ENCODE results near the gene ARHGAP9.

ARHGAP9 gene

DNA sequence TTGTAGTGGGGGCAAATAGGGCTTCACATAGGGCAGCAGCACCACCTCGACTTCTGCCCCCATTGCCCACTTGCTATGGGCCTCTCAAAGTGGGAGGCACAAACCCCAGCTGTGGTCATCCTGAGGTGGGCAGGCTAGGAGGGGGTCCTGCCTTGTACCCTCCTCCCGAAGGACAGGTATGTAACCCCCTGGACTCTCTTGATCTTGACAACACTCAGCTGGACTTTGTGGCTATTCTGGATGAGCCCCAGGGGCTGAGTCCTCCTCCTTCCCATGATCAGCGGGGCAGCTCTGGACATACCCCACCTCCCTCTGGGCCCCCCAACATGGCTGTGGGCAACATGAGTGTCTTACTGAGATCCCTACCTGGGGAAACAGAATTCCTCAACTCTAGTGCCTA lies 8.0 kb downstream of the ARHGAP9 start:
- DNase-seq = no peak

DNA sequence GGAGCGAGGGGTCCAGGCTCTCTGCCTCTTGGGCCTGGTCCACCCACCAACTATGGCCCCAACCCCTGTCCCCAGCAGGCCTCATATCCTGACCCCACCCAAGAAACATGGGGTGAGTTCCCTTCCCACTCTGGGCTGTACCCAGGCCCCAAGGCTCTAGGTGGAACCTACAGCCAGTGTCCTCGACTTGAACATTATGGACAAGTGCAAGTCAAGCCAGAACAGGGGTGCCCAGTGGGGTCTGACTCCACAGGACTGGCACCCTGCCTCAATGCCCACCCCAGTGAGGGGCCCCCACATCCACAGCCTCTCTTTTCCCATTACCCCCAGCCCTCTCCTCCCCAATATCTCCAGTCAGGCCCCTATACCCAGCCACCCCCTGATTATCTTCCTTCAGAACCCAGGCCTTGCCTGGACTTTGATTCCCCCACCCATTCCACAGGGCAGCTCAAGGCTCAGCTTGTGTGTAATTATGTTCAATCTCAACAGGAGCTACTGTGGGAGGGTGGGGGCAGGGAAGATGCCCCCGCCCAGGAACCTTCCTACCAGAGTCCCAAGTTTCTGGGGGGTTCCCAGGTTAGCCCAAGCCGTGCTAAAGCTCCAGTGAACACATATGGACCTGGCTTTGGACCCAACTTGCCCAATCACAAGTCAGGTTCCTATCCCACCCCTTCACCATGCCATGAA lies 8.6 kb downstream of the ARHGAP9 start:
- DNase-seq = no peak

DNA sequence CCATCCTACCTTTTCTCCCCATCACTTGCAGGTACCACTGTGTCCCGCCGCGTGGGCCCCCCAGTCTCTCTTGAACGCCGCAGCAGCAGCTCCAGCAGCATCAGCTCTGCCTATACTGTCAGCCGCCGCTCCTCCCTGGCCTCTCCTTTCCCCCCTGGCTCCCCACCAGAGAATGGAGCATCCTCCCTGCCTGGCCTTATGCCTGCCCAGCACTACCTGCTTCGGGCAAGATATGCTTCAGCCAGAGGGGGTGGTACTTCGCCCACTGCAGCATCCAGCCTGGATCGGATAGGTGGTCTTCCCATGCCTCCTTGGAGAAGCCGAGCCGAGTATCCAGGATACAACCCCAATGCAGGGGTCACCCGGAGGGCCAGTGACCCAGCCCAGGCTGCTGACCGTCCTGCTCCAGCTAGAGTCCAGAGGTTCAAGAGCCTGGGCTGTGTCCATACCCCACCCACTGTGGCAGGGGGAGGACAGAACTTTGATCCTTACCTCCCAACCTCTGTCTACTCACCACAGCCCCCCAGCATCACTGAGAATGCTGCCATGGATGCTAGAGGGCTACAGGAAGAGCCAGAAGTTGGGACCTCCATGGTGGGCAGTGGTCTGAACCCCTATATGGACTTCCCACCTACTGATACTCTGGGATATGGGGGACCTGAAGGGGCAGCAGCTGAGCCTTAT lies 9.2 kb downstream of the ARHGAP9 start:
- no peak for DNase-seq

DNA sequence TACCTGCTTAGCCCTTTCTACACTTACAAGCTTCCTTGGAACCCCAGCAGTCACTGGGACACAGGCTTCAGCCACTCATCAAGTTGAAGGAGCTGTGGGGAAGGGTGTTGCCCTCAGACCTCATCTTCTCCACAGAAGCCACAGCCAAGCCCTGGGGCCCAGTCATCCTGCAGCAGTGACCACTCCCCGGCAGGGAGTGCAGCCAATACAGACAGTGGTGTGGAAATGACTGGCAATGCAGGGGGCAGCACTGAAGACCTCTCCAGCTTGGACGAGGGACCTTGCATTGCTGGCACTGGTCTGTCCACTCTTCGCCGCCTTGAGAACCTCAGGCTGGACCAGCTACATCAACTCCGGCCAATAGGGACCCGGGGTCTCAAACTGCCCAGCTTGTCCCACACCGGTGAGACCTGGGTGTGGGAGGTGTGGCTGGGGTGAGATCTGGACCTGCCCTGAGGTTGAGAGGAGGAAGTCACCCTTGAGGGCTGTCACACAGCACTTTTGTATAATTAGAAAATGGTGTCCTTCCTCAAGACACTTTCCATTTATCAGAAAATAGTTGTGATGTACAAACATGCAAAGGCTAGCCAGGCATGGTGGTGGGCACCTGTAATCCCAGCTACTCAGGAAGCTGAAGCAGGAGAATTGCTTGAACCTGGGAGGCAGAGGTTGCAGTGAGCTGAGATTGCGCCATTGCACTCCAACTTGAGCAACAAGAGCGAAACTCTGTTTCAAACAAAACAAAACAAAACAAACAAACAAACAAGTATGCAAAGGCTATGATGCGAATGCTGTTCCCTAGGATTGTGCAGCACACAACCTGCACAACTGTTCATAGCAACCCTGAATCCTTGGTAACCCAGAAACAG lies 10.1 kb downstream of the ARHGAP9 start:
- no peak for DNase-seq

DNA sequence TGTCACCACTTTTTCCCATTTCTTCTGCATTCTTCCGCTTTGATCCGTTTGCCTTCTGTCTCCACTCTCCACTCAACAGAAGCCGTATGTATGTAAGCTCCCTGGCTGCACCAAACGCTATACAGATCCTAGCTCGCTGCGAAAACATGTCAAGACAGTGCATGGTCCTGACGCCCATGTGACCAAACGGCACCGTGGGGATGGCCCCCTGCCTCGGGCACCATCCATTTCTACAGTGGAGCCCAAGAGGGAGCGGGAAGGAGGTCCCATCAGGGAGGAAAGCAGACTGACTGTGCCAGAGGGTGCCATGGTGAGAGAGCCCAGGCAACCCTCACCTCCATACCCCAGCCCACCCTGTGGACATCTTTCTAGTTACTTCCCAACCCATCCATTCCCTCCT lies 11.8 kb downstream of the ARHGAP9 start:
- no peak for DNase-seq

DNA sequence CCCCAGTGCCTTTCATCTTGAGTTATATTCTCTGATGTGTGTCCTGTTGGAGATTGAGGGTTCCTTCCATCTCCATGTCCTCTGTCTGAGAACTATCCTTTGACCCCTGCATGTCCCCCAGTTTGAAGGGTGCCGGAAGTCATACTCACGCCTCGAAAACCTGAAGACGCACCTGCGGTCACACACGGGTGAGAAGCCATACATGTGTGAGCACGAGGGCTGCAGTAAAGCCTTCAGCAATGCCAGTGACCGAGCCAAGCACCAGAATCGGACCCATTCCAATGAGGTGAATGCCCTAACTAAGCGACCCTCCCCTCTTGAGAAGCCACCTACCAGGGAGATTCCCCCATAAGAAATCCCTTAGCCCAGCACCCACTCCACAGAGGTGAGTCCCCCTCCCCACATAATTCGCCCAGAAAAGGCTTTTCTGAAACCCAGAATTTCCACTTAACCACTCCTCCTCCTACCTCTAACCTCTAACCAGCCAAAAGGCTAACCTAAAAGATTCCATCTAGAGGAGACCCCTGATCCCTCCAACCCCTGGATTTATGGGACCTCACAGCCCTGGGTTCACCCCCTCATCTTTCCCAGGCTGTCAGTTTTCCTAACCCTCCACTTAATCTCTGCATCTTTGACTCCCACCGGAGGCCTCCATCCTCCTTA lies 12.3 kb downstream of the ARHGAP9 start:
- DNase-seq = no peak

DNA sequence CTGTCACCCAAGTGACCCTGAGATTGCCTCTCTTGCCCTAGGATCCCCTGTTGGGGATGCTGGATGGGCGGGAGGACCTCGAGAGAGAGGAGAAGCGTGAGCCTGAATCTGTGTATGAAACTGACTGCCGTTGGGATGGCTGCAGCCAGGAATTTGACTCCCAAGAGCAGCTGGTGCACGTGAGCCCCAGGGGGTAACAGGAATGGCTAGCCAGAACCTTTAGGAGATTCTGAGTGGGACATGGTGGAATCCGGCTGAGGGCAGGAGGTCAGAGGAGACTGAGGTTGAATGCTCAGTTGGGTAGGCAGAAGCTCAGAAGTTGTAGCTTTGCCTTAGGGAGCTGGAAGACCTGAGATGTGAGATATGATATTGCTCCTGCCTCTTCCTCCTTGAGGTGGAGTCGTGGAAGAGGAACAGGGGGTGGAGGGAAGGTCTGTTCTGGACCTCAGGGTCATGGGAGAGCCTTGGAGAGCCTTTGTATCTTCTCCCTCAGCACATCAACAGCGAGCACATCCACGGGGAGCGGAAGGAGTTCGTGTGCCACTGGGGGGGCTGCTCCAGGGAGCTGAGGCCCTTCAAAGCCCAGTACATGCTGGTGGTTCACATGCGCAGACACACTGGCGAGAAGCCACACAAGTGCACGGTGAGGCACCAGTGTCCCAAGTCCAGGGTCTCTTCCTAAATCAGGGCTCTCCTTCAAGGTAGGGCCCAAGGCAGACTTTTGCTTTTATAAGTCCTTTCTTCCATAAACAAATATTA lies 13.7 kb downstream of the ARHGAP9 start:
- no peak for DNase-seq

DNA sequence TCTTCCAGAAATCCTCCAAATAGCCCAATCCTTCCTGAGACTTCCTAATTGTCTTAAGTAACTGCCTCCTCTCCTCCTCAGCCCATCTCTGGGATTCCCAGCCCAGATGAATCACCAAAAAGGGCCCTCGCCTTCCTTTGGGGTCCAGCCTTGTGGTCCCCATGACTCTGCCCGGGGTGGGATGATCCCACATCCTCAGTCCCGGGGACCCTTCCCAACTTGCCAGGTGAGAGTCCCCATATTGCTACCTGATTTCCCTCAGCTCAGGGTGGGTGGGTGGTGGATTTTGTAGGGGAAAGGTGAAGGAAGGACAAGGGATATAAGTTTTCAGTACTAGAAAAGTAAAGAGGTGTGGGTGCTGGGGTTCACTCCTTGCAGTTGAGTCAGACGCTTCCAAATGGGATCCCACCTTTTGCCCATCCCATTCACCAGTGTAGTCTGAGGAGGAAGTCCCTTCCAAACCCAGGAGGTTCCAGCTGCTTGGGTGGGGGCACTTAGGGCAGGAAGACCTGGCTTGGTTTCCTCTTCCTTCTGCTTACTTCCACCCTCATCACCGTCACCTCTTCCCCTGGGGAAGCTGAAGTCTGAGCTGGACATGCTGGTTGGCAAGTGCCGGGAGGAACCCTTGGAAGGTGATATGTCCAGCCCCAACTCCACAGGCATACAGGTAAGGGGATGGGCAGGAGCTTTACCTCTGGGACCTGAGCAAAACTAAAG lies 14.5 kb downstream of the ARHGAP9 start:
- no peak for DNase-seq

DNA sequence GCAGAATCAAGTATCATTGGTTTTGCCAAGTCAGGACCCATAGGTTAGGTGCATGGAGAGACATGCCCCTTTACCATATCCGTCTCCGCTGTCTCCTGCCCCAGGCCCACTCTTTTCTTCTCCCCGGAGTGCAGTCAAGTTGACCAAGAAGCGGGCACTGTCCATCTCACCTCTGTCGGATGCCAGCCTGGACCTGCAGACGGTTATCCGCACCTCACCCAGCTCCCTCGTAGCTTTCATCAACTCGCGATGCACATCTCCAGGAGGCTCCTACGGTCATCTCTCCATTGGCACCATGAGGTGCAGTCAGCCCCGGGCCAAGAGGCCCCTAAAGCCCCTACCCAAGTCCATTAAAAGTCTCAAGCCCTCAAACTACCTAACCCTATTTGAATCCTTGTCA lies 15.1 kb downstream of the ARHGAP9 start:
- no peak for DNase-seq

DNA sequence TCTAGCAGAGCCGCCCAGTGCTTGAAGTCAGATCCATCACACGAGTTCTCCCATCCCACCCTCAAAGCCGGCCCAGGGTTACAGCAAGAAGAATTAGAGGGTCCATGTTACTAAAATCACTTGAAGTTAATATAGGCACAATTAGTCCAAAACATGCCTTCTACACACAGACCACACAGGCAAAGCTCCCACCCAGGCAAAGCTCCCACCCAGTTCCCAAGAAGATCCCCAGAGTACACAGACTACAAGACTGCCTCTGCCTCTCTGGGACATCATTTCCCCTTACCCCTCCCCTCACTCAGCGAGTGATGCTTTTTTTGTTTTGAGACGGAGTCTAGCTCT lies 16.8 kb downstream of the ARHGAP9 start:
- no peak for DNase-seq

DNA sequence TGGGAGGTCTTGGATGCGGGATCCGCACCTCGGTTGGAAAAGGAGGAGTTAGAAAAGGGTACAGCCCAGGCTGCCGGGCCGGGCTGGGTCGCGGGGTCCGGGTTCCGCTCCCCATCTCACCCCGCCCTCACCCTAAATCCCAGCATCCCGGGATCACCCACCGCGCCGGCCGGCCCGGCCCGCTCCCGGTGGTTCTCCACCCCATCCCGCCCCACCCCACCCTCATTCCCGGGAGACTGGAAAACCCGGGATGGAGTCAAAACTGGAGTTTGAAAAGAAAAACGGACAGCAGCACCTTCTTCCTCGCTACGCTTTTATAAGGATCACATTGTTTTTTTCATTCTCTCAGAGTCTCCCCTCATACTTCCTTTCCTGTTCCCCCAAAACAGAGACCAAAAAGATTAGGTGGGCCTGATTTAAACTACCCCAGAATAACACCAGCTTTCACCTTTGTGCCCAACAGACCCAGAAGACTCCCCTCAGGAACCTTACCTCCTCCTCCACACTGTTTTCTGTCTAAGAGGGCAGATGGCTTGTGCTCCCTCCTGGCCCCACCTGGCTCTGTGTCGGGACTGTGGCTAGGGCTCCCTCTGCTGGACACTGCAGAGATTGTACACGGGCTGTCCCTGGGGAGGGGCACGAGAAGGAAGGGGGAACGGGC lies 17.3 kb downstream of the ARHGAP9 start:
- peak; percentile 94 for DNase-seq

DNA sequence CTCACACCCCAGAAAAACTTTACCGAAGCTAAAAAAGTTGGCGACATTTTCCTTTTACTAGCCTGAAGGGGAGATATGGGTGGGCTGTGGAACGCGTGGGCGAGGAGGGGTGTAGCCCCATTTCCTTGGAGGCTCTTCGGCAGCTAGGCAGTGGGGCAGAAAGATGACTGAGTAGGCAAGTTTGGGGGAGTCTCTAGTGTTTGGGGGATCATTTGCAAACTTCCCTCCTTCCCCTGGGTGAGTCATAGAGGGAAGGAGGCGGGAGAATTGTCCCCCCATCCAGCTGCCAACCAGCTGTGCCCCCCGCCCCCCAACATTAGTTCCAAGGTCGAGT lies 17.8 kb downstream of the ARHGAP9 start:
- DNase-seq = no peak

DNA sequence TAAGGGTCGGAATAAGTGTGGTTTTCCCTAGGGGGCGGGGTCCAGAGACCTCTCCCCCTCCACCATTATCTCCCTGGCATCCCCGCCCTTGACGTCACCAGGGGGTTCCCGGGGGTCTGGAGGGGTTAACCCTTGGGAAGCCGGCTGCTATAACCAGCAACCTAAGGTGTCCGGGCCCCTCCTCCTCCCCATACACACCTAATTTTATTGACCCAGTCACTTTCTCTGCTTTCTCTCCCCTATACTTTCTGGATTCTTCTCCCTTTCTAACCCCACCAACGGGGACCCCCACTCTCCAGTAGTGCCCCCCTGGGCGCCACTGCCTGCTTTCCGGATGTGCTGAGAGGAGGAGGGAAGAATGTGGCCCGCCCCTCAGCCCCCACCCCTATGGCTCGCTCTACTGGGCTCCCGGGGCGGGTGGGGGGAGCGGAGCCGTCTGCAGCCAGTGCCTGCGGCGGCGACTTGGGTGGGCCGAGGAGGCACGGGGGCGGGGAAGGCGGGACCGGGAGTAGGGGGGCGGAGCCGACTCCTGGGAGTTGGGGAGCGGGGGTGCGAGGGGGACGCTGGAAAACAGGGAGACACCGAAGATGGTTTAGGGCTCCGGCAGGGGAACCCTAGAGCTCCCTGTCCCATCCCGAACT lies 18.3 kb downstream of the ARHGAP9 start:
- peak; percentile 90 for DNase-seq

DNA sequence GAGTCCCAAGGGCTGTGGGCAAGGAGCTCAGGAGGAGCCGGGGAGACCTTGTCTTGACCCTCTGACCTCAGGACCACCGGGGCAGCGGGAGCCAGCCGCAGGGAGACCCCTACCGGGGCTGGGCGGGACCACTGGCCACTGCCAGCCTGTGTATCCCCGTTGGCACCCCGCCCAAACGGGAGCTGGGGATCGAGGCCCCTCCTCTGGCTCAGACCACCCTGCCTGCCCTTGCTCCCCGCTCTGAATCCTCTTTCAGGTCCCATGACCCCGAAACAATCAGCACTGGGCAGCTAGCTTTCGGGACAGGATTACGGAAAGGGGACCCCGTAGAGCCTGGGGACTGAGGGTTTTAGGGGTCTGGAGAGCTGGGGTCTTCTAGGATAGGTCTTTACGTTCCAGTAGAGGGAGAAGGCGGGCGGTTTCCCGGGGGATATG lies 18.8 kb downstream of the ARHGAP9 start:
- peak; percentile 26 for DNase-seq

DNA sequence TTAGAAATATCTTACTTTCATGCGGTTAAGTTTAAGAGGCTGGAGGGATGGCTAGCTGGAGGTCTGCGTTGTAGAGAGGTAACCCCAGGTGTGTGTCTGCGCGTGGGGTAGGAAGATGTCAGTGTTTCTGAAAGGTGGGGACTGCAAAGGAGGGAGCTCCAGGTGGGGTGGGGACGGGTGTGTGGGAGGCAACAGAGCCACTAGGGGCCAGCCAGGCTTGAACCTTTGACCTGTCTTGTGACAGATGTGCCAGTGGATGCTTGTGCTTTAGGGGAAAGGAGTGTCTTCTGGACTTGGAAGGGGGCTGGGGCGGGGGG lies 19.2 kb downstream of the ARHGAP9 start:
- no peak for DNase-seq

DNA sequence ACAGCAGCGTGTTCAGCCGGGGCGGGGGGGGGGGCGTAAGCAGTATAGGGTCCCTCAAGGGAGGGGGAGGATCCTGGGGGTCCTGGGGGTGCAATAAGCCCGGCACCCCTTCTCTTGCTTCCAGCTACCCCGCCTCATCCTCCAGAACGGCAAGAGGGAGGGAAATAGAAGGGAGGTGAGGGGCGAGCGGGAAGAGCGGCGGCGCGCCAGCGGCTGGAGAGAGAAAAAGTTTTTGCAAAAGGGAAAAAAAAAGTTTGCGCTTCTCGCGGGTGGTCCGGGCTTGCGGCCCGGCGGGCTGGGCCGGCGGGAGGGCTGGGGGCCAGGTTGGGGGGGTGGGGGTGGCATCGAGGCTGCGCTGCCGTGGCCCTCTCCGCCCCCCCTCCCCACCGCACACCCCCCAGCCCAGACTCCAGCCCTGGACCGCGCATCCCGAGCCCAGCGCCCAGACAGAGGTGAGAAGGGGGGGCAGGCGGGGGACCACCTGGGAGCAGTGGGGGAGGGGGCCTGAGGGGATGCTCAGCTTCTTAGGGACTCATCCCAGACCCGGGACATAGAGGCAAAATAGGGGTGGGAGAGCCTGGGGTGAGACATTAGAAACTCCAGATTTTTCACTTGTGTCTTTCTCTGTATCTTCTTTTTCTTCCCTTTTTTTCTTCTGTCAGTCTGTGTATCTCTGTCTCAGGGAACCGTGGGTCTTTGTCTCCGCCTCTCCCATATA lies 19.8 kb downstream of the ARHGAP9 start, which contains the start of gene GLI1:
GLI1 (plus strand) TSS at position 36 of the 718 bp plus-strand sequence. CDS start 3,907 bp downstream, outside the sequence.
- no peak for DNase-seq

DNA sequence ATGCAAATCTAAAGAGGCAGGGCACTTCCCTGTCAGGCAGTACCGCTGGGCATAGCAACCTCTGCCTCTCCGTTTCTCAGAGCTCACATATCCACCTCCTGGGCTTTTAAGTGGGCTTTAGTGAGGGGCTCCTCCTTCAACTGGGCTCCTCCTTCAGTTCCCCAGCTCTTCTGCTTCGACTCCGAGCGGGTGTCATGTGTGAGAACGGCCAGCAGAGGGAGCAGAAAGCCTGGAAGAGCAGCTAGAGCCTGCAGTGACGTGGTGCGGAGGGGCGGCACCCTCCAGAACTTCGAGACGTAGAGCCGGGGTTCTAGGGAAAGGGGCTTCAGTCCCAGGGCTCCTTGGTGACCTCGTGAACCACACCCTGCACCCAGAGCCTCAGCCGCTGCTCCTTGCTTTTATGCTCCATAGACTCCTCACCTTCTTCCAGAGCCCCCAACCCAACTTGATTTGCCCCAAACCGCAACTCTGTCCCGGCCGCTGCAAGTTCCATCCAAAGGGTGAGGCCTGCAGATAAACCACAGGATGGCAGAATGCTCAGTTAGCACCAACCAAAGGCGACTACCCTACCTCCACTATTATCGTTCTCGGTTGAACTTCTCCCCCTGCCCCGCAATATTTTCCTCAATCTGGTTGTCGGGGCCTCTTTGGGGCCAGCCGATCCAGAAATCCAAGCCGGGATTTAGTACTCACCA lies 20.5 kb downstream of the ARHGAP9 start:
- peak; percentile 98 for DNase-seq

DNA sequence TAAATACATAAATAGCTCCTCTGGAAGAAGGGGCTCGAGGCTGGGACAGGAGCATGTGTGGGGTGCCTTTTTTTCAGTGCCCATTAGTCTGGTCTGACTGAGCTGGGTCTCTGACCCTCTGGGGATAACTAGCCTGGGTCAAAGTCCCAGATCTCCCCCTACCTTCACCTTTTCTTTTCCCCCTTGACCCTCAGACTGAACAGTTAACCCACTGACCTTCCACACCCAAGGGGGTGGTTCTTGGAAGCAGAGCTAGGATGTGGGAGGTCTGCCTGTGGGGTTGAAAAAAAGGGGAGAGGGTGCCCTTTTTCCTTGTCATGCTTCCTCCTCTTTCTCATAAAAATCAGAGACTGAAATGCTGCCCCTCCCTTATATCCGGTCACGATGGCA lies 21.0 kb downstream of the ARHGAP9 start:
- no peak for DNase-seq

DNA sequence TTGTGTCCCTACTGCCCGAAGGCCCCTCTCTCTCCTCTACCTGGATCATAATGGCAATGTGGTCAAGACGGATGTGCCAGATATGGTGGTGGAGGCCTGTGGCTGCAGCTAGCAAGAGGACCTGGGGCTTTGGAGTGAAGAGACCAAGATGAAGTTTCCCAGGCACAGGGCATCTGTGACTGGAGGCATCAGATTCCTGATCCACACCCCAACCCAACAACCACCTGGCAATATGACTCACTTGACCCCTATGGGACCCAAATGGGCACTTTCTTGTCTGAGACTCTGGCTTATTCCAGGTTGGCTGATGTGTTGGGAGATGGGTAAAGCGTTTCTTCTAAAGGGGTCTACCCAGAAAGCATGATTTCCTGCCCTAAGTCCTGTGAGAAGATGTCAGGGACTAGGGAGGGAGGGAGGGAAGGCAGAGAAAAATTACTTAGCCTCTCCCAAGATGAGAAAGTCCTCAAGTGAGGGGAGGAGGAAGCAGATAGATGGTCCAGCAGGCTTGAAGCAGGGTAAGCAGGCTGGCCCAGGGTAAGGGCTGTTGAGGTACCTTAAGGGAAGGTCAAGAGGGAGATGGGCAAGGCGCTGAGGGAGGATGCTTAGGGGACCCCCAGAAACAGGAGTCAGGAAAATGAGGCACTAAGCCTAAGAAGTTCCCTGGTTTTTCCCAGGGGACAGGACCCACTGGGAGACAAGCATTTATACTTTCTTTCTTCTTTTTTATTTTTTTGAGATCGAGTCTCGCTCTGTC lies 22.8 kb downstream of the ARHGAP9 start:
- DNase-seq = no peak

Measured in fibroblast of skin of scalp (primary cell).